Measurements from ENCODE around the gene ARL13A. TPM values are rescaled to one million over a fixed set of nuclear protein-coding genes. Genes with fewer than 3 reads are reported as not detected.

The ARL13A gene
- total and polyA plus RNA-seq, 2 donors from 2014 or later: not detected

- H3K27me3 ChIP-seq (ENCODE audit: control insufficient read depth, insufficient read depth, low read length): no peaks in the 10 kb centered on the region
- no peak overlapping the region for H3K4me3 ChIP-seq (ENCODE audit: low read length in 3 of 3)
- no peaks in the 10 kb centered on the region for H3K9me3 ChIP-seq (ENCODE audit: control insufficient read depth in 2 of 3, insufficient read depth in 1 of 3, low read length in 3 of 3)
- intact Hi-C loops (cut with DNase I): no loop called here
- no peak overlapping the region for H3K27ac ChIP-seq (ENCODE audit: low read depth in 2 of 2, low read length in 2 of 2)
- TF ChIP-seq CTCF (IDR thresholded peaks at IDR 0.05; ENCODE audit: borderline replicate concordance, extremely low read depth, insufficient read depth): no peak
- DNase-seq: no peak
- H3K4me1 ChIP-seq (ENCODE audit: control insufficient read depth in 2 of 3, insufficient read depth in 2 of 3, low read depth in 1 of 3, low read length in 3 of 3): no peaks in the 10 kb centered on the region
- no peak overlapping the region for H3K9ac ChIP-seq (ENCODE audit: low read length in 3 of 3)
- no peak for FAIRE-seq
- H3K36me3 ChIP-seq (ENCODE audit: control insufficient read depth in 2 of 3, insufficient read depth in 3 of 3, low read length in 3 of 3): no peaks in the 10 kb centered on the region
These were observed 25.1 kb downstream of the ARL13A start for GRCh38 chrX:100994352-100995281.

GRCh38 chrX:100995469-100995868 is 26.0 kb downstream of the ARL13A start:
- Histone ChIP-seq H3K27me3 (ENCODE audit: control insufficient read depth, insufficient read depth, low read length) (no peaks in the 10 kb centered on the region), H3K4me3 (ENCODE audit: low read length in 3 of 3) (no peak overlapping the region), H3K4me1 (ENCODE audit: control insufficient read depth in 2 of 3, insufficient read depth in 2 of 3, low read depth in 1 of 3, low read length in 3 of 3) (no peaks in the 10 kb centered on the region), H3K9me3 (ENCODE audit: control insufficient read depth in 2 of 3, insufficient read depth in 1 of 3, low read length in 3 of 3) (no peaks in the 10 kb centered on the region), H3K36me3 (ENCODE audit: control insufficient read depth in 2 of 3, insufficient read depth in 3 of 3, low read length in 3 of 3) (no peaks in the 10 kb centered on the region), H3K9ac (ENCODE audit: low read length in 3 of 3) (no peak overlapping the region), H3K27ac (ENCODE audit: low read depth in 2 of 2, low read length in 2 of 2) (no peak overlapping the region)
- no peak for FAIRE-seq
- DNase-seq: no peak
- intact Hi-C loops (cut with DNase I): no loop called here
- no peak for TF ChIP-seq CTCF (IDR thresholded peaks at IDR 0.05; ENCODE audit: borderline replicate concordance, extremely low read depth, insufficient read depth)

GRCh38 chrX:100999451-100999850 is 29.9 kb downstream of the ARL13A start:
- no peak overlapping the region for H3K27ac ChIP-seq (ENCODE audit: low read depth in 2 of 2, low read length in 2 of 2)
- no peaks in the 10 kb centered on the region for H3K36me3 ChIP-seq (ENCODE audit: control insufficient read depth in 2 of 3, insufficient read depth in 3 of 3, low read length in 3 of 3)
- H3K9me3 ChIP-seq (ENCODE audit: control insufficient read depth in 2 of 3, insufficient read depth in 1 of 3, low read length in 3 of 3): no peaks in the 10 kb centered on the region
- H3K4me1 ChIP-seq (ENCODE audit: control insufficient read depth in 2 of 3, insufficient read depth in 2 of 3, low read depth in 1 of 3, low read length in 3 of 3): no peaks in the 10 kb centered on the region
- DNase-seq (no peak), FAIRE-seq (no peak)
- intact Hi-C loops (cut with DNase I): no loop called here
- no peak overlapping the region for H3K4me3 ChIP-seq (ENCODE audit: low read length in 3 of 3)
- no peaks in the 10 kb centered on the region for H3K27me3 ChIP-seq (ENCODE audit: control insufficient read depth, insufficient read depth, low read length)
- TF ChIP-seq CTCF (IDR thresholded peaks at IDR 0.05; ENCODE audit: borderline replicate concordance, extremely low read depth, insufficient read depth): no peak
- H3K9ac ChIP-seq (ENCODE audit: low read length in 3 of 3): no peak overlapping the region

All from kidney (tissue), 14 donors.